ENCODE results near the gene METTL16.
A peak's percentile ranks its signal among the peaks of the same experiment; 100 is the strongest.

METTL16 gene

DNA sequence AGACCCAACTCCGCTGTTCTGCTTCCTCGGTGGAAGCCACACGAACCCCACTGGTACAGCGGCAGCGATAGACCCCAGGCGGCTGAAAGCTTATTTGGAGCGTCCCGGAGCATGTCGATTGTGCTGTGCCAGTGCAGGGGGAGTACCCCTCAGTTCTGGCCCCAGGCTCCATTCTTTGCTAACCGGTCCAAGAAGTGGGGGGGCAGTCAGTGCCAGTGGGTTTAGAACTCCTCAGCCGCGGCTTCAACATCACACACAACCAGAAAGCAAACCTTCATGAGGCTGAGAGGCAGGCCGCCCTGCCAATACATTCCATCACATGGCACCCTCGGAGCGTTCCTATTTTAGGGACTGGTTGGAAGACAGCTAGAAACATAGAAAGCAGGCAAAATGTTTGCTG is 109.1 kb downstream of the METTL16 start:
- Histone ChIP-seq H3K36me3 (ENCODE audit: control insufficient read depth in 2 of 2, insufficient read depth in 2 of 2, low read length in 2 of 2) (no peaks in the 10 kb centered on the region), H3K9ac (ENCODE audit: low read length in 2 of 2) (peak overlapping the region; percentile 72 to 75), H3K27ac (ENCODE audit: low read length) (peak overlapping the region; percentile 95), H3K27me3 (ENCODE audit: control insufficient read depth in 1 of 2, insufficient read depth in 2 of 2, low read length in 2 of 2) (no peaks in the 10 kb centered on the region), H3K4me1 (ENCODE audit: control insufficient read depth, insufficient read depth, low read length) (peaks cover 72% of the 10 kb centered on the region), H3K4me3 (ENCODE audit: low read length in 2 of 2) (peak overlapping the region; percentile 72 to 96), H3K9me3 (ENCODE audit: control insufficient read depth in 2 of 2, low read length in 2 of 2) (no peaks in the 10 kb centered on the region)

DNA sequence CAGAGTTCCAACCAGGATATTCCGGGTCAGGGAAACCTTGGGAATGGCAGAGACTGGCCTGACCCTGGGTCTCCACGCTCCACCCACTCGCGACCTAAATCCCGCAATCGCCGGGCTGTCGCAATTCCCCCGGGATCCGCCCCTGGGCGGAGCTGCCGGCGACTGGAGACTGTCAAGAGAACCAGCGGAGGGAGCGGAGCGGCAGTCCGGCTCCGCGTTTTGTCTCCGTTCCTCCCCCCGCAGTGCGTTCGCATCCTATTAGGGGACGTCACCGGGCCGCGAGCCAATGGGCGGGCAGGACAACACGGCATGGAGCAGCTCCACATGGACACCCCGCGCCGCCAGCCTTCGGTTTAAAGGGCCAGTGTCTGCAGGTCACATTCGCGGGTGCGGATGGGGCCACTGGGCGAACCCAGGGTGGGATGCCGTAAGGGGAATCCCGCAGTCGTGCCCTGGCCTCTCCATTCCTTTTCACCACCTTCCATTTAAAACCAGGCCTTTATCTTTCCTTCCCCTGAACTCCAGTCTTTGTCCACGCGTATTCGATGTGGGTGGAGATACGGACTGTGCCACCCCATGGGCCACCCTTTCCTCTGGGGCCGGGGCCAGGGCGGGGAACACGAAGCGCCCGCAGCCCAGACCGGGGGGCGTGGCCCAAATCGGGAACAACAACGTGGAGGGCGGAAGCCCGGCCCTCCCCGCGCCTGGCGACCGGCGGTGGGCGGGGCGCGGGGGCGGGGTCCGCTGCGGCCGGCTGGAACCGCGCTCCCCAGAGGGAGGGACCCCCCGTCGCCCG is 110.1 kb downstream of the METTL16 start:
- Histone ChIP-seq H3K27me3 (ENCODE audit: control insufficient read depth in 1 of 2, insufficient read depth in 2 of 2, low read length in 2 of 2) (no peaks in the 10 kb centered on the region), H3K9me3 (ENCODE audit: control insufficient read depth in 2 of 2, low read length in 2 of 2) (no peaks in the 10 kb centered on the region), H3K4me3 (ENCODE audit: low read length in 2 of 2) (peak overlapping the region; percentile 79 to 96), H3K4me1 (ENCODE audit: control insufficient read depth, insufficient read depth, low read length) (peaks cover 72% of the 10 kb centered on the region), H3K9ac (ENCODE audit: low read length in 2 of 2) (peak overlapping the region; percentile 86 to 89), H3K36me3 (ENCODE audit: control insufficient read depth in 2 of 2, insufficient read depth in 2 of 2, low read length in 2 of 2) (no peaks in the 10 kb centered on the region), H3K27ac (ENCODE audit: low read length) (peak overlapping the region; percentile 99)

DNA sequence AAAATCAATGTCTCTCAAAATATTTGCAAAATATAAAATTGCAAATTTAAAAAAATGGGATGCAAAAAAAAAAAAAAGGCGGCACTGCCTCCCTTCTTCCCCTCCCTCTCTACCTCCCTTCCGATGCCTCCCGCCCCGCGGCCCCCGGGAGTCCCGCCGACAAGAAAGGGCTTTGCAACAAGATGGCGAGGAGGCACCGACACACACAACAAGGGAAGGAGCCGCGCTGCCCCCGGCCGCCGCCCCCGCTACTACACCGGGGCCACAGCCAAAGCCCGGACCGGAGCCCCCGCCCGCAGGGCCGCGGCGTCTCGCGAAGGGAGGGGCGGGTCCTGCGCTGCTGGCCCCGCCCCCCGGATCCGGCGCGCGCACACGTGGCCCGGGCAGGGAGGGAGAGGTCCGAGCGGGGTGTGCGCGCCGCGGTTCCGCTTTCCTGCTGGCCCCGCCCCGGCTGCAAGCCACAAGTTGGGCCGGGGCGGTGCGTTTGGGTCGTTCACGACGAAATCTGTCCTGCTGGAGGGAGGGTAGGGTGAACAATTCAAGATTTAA is 110.7 kb downstream of the METTL16 start, which contains the start of gene MNT:
Gene MNT (minus strand): TSS at position 184 of the 549 bp plus-strand sequence. CDS start 348 bp downstream, outside the sequence.
- peaks cover 73% of the 10 kb centered on the region for H3K4me1 ChIP-seq (ENCODE audit: control insufficient read depth, insufficient read depth, low read length)

DNA sequence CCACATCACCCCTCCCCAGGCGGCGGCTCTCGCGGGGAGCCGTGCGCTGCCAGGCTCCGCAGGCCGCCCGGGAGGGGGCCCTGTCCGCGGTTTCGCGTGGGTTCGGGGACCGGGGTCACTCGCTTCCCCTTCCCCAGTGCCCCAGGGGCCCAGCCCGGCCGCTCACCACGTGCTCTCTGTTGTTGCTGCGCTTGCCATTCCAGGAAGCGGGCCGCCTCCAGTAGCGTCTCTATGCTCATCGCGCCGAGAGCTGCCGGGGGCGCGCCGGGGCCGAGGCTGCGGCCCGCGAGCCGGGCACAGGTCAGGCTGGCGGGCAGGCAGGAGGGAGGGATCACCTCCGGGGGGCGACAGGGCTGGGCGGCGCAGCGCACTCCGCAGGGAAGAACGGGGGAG is 111.2 kb downstream of the METTL16 start:
- Histone ChIP-seq H3K27me3 (ENCODE audit: control insufficient read depth in 1 of 2, insufficient read depth in 2 of 2, low read length in 2 of 2) (no peaks in the 10 kb centered on the region), H3K9me3 (ENCODE audit: control insufficient read depth in 2 of 2, low read length in 2 of 2) (no peaks in the 10 kb centered on the region), H3K4me3 (ENCODE audit: low read length in 2 of 2) (peak overlapping the region; percentile 96), H3K27ac (ENCODE audit: low read length) (peak overlapping the region; percentile 99), H3K9ac (ENCODE audit: low read length in 2 of 2) (peak overlapping the region; percentile 90 to 100), H3K36me3 (ENCODE audit: control insufficient read depth in 2 of 2, insufficient read depth in 2 of 2, low read length in 2 of 2) (no peaks in the 10 kb centered on the region), H3K4me1 (ENCODE audit: control insufficient read depth, insufficient read depth, low read length) (peaks cover 75% of the 10 kb centered on the region)

More for the DNA sequence above, 110.7 kb downstream of the METTL16 start, which contains the start of gene MNT:
- H3K27ac ChIP-seq (ENCODE audit: low read length): peak within 1 kb of the TSS; percentile 99
- H3K36me3 ChIP-seq (ENCODE audit: control insufficient read depth in 2 of 2, insufficient read depth in 2 of 2, low read length in 2 of 2): no peaks in the 10 kb centered on the region
- peak within 1 kb of the TSS; percentile 90 to 100 for H3K9ac ChIP-seq (ENCODE audit: low read length in 2 of 2)
- peak within 1 kb of the TSS; percentile 96 for H3K4me3 ChIP-seq (ENCODE audit: low read length in 2 of 2)
- H3K9me3 ChIP-seq (ENCODE audit: control insufficient read depth in 2 of 2, low read length in 2 of 2): no peaks in the 10 kb centered on the region
- H3K27me3 ChIP-seq (ENCODE audit: control insufficient read depth in 1 of 2, insufficient read depth in 2 of 2, low read length in 2 of 2): no peaks in the 10 kb centered on the region

DNA sequence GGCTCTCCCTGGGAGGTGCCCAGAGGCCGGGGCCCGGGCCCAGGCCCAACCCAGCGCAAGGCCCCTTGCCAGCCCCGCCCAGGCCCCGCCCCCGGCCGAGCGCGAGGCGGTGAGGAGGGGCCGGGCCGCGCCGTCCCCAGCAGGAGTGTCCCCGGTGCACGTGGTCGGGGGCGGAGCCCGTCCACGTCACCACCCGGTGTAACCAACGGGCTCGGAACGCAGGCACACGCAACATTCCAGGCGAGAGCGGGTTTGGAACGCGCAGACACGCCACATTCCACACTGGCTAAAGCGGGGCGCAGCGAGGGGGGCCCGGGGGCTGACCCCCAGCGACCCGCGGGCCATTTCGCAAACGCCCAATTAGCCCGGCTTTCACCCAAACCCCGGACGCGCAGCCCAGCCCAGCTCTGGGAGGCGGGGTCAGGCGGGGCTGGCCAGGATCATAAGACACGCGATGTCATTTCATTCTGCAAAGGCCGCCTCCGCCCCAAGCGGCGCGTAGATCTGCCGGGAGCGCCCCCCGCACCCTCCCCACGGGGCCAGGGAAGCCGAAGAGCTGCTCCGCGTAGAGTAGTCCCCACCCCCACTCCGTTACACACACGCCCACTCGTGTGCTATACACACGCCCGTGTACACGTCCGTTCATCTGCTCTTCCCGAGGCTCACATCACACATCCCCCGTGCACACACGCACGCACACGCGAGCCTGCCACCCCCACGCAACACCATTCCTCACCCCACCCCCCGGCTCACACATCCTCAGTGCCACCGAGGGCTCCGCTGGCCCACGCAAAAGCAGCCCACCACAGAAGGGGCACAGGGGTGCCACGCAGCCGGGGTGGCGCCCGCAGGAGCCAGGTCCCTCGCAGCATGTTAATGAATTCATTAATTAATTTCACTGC is 111.9 kb downstream of the METTL16 start:
- Histone ChIP-seq H3K36me3 (ENCODE audit: control insufficient read depth in 2 of 2, insufficient read depth in 2 of 2, low read length in 2 of 2) (no peaks in the 10 kb centered on the region), H3K9ac (ENCODE audit: low read length in 2 of 2) (peak overlapping the region; percentile 94 to 100), H3K9me3 (ENCODE audit: control insufficient read depth in 2 of 2, low read length in 2 of 2) (no peaks in the 10 kb centered on the region), H3K27ac (ENCODE audit: low read length) (peak overlapping the region; percentile 99), H3K27me3 (ENCODE audit: control insufficient read depth in 1 of 2, insufficient read depth in 2 of 2, low read length in 2 of 2) (no peaks in the 10 kb centered on the region), H3K4me1 (ENCODE audit: control insufficient read depth, insufficient read depth, low read length) (peaks cover 77% of the 10 kb centered on the region), H3K4me3 (ENCODE audit: low read length in 2 of 2) (peak overlapping the region; percentile 96)

DNA sequence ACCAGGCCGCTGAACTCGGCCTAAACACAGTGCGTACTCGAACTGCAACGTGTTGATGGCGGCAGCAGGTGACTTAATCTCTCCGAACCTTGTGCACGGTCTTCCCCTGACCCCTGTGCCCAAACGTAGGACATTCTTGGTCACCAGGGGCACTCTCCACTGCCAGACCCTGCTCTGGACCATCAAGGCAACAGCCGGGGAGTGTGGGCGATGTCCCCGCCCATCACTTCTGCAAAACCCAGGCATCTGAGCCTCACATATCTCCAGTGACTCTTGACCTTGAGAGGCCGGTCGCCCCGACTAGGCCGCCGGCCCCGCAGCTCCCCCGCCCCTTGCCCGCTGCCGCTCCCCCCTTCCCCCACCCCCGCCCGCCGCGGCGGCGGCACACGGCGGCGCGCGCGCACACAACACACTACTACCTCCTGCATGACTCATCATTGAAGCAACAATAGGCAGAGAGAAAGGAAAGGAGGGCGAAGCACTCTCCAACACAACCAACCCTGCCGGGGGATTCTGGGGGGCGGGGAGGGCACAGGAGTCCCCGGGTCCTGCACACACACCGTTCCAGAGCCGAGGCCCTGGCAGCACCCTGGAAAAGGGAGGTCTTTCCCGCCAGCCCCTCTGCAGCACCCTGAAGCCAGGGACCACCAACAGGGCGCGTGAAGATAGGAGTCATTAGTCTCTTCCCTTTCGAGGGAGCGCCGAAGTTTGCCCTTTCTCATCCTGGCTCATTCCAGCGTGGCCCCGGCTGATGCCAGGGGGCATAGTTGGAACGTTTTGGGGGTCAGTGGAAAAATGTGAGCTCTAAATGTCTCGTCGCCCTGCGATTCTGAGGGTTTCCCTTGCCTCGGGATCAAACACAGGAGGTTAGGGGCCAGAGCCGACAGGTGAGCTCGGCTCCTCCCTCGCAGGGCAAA is 112.8 kb downstream of the METTL16 start:
- Histone ChIP-seq H3K27me3 (ENCODE audit: control insufficient read depth in 1 of 2, insufficient read depth in 2 of 2, low read length in 2 of 2) (no peaks in the 10 kb centered on the region), H3K4me1 (ENCODE audit: control insufficient read depth, insufficient read depth, low read length) (peaks cover 79% of the 10 kb centered on the region), H3K4me3 (ENCODE audit: low read length in 2 of 2) (peak overlapping the region; percentile 83 to 96), H3K9me3 (ENCODE audit: control insufficient read depth in 2 of 2, low read length in 2 of 2) (no peaks in the 10 kb centered on the region), H3K27ac (ENCODE audit: low read length) (peak overlapping the region; percentile 99), H3K9ac (ENCODE audit: low read length in 2 of 2) (peak overlapping the region; percentile 94 to 100), H3K36me3 (ENCODE audit: control insufficient read depth in 2 of 2, insufficient read depth in 2 of 2, low read length in 2 of 2) (no peaks in the 10 kb centered on the region)

DNA sequence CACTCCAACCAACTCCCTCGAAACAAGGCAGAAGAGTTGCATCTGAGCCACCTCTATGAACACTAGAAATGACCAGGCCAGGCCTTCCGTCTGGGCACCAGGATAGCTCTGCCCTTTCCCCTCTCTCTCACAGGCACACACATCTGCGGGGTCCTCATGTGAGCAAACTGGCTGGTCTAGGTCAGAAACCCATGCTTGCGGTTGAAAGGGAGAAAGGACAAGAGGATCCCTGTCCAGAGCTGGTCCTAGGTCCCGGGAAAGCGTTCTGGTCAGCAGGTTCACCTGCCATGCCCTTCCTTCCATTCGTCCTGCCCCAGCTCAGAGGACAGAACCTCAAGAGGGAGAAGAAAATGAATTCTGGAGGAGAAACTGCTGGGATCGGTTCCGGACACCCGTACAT is 113.5 kb downstream of the METTL16 start:
- peak overlapping the region; percentile 99 for H3K27ac ChIP-seq (ENCODE audit: low read length)
- peaks cover 73% of the 10 kb centered on the region for H3K4me1 ChIP-seq (ENCODE audit: control insufficient read depth, insufficient read depth, low read length)
- H3K4me3 ChIP-seq (ENCODE audit: low read length in 2 of 2): peak overlapping the region; percentile 75 to 96
- H3K9ac ChIP-seq (ENCODE audit: low read length in 2 of 2): peak overlapping the region; percentile 85 to 100
- H3K27me3 ChIP-seq (ENCODE audit: control insufficient read depth in 1 of 2, insufficient read depth in 2 of 2, low read length in 2 of 2): no peaks in the 10 kb centered on the region
- no peaks in the 10 kb centered on the region for H3K9me3 ChIP-seq (ENCODE audit: control insufficient read depth in 2 of 2, low read length in 2 of 2)
- H3K36me3 ChIP-seq (ENCODE audit: control insufficient read depth in 2 of 2, insufficient read depth in 2 of 2, low read length in 2 of 2): no peaks in the 10 kb centered on the region

DNA sequence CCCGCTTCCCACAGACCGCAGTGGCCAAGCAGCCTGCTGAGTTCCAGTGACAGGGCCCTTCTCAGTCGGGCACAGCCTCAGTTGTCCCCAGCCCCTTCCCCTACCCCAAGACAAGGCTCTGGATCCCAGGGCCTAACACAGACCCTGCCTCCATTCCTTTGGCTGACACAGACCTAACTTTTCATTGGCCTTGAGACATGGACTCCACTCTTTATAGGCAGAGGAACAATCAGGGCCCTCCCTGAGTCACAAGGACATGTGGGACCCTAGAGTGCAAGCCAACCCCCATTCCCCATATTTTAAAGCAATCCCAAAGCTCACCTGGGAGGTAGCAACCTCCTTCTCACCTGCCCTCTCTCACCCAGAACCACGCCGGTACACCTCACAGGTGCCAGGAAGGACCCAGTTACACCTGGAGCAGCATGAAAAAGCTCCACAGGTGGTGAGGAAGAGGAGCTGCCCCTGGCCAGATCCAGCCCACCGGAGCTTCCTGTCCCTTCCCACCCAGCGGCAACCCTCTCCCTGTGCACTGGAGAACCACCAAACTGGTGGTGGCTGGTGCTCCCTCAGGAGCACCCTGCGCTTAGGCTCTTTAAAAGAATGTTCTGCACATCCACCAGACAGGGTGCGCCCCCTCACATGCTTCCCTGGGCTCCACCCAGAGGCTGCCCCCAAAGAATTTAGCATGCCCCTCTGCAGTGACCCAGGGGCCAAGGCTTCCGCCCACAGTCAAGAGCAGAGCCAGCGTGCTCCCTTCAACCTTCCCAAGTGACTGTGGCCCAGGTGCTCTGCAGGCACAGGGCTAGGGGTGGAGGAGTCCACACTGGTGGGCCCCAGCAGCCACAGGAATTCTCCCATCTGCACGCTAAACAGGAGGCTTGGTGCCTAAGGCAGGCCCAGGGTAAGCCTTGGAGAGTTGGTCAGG is 114.2 kb downstream of the METTL16 start:
- Histone ChIP-seq H3K9me3 (ENCODE audit: control insufficient read depth in 2 of 2, low read length in 2 of 2) (no peaks in the 10 kb centered on the region), H3K9ac (ENCODE audit: low read length in 2 of 2) (peak overlapping the region; percentile 85 to 100), H3K4me3 (ENCODE audit: low read length in 2 of 2) (peak overlapping the region; percentile 75 to 96), H3K27me3 (ENCODE audit: control insufficient read depth in 1 of 2, insufficient read depth in 2 of 2, low read length in 2 of 2) (no peaks in the 10 kb centered on the region), H3K36me3 (ENCODE audit: control insufficient read depth in 2 of 2, insufficient read depth in 2 of 2, low read length in 2 of 2) (no peaks in the 10 kb centered on the region), H3K4me1 (ENCODE audit: control insufficient read depth, insufficient read depth, low read length) (peaks cover 66% of the 10 kb centered on the region), H3K27ac (ENCODE audit: low read length) (peak overlapping the region; percentile 99)

DNA sequence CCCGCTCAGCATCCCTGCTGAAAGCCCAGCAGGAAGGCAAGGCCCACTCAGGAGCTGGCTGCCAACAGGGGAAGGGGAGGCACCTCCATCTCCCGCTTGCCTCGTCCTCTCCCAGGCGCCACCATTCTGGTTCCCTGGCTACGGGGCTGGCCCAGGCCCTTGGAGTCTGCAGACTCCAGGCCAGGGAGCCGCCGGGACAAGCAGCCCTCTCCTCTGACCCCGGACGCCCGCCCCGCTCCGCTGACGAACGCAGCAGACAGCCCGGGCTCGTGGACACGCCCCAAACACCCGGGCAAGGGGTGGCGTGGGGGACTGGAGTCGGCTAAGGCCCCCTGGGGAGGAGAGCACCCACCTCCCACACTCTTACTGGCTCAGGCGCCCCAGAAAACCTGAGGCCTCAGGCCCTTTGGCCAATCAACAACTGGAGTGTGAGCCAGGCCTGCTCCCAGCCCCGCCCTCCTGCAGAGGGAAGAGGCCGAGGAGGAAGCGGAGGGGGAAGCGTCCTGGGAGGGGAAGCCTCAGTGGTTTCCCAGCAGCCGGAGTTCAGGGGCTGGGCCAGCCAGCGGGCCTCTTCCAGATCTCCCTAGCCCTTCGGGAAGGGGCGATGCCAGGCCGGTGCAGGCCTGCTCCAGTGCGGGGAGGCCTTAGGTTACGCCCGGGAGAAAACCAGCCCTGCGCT is 115.0 kb downstream of the METTL16 start:
- H3K36me3 ChIP-seq (ENCODE audit: control insufficient read depth in 2 of 2, insufficient read depth in 2 of 2, low read length in 2 of 2): no peaks in the 10 kb centered on the region
- H3K9ac ChIP-seq (ENCODE audit: low read length in 2 of 2): peak overlapping the region; percentile 83 to 100
- peaks cover 69% of the 10 kb centered on the region for H3K4me1 ChIP-seq (ENCODE audit: control insufficient read depth, insufficient read depth, low read length)
- H3K27me3 ChIP-seq (ENCODE audit: control insufficient read depth in 1 of 2, insufficient read depth in 2 of 2, low read length in 2 of 2): no peaks in the 10 kb centered on the region
- peak overlapping the region; percentile 54 to 96 for H3K4me3 ChIP-seq (ENCODE audit: low read length in 2 of 2)
- no peaks in the 10 kb centered on the region for H3K9me3 ChIP-seq (ENCODE audit: control insufficient read depth in 2 of 2, low read length in 2 of 2)
- peak overlapping the region; percentile 99 for H3K27ac ChIP-seq (ENCODE audit: low read length)

All from stomach smooth muscle (tissue), 2 donors.